Duodenal mucosa (tissue), 2 donors: ENCODE measurements around the gene PTDSS2.
"Not testable (repeated sequence)": the region's sequence is repeated elsewhere in the genome, so short reads cannot be mapped to it uniquely, and the experiment has no call there.

Source experiments
- H3K27ac ChIP-seq: one replicate; pipeline ENCODE4 v1.7.0; 2013; ENCODE audit warnings: low read depth, low read length
- H3K27me3 ChIP-seq, 2 donors: one replicate each; pipeline ENCODE4 v1.7.0; 2013; ENCODE audit warnings: low read length in 2 of 2, control low read depth in 1 of 2; ENCODE audit not compliant: insufficient read depth in 2 of 2, control insufficient read depth in 1 of 2
- H3K36me3 ChIP-seq, 2 donors: one replicate each; pipeline ENCODE4 v1.7.0; 2013; ENCODE audit warnings: low read length in 2 of 2, control low read depth in 1 of 2; ENCODE audit not compliant: insufficient read depth in 2 of 2, control insufficient read depth in 1 of 2
- H3K4me1 ChIP-seq, 2 donors: one replicate each; pipeline ENCODE4 v1.7.0; 2013; ENCODE audit warnings: low read length in 2 of 2, control low read depth in 1 of 2; ENCODE audit not compliant: insufficient read depth in 2 of 2, control insufficient read depth in 1 of 2
- H3K4me3 ChIP-seq, 2 donors: one replicate each; pipeline ENCODE4 v1.7.0; 2013; ENCODE audit warnings: low read length in 2 of 2, low read depth in 1 of 2
- H3K9ac ChIP-seq, 2 donors: one replicate each; pipeline ENCODE4 v1.7.0; 2013; ENCODE audit warnings: low read length in 2 of 2, low read depth in 1 of 2
- H3K9me3 ChIP-seq, 2 donors: one replicate each; pipeline ENCODE4 v1.7.0; 2013; ENCODE audit warnings: low read length in 2 of 2, control low read depth in 1 of 2; ENCODE audit not compliant: control insufficient read depth in 1 of 2

The PTDSS2 gene

DNA sequence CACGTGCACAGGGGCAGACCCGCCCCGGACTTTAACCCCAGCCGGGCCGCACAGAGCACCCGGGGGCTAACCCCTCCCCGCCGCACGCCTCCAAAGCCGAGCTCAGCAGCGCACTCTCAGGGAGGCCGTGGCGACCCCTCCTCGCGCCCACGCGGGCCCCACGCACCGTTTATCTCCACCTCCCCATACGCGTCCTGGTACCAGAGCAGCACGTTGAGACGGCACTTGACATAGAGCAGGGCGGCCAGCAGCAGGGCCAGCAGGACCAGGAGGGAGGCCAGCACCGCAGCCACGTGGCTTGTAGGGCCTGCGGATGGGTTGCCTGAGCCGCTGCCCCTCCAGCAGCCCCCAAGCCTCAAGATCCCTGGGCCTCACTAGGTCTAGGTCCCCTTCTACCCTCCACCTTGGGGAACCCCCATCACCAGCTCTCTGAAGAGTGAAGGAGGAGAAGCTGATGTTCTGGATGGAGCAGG, 42.4 kb upstream of the PTDSS2 start:
- H3K9me3 ChIP-seq = no peaks in the 10 kb centered on the region
- peaks cover 8 to 25% of the 10 kb centered on the region in 2 donors for H3K36me3 ChIP-seq
- no peaks in the 10 kb centered on the region for H3K27me3 ChIP-seq
- peak overlapping the region; percentile 20 for H3K27ac ChIP-seq
- H3K9ac ChIP-seq = no peak overlapping the region
- H3K4me3 ChIP-seq = peak overlapping the region in 1 of 2 donors; percentile 32
- H3K4me1 ChIP-seq = peaks cover 12 to 13% of the 10 kb centered on the region in 2 donors

DNA sequence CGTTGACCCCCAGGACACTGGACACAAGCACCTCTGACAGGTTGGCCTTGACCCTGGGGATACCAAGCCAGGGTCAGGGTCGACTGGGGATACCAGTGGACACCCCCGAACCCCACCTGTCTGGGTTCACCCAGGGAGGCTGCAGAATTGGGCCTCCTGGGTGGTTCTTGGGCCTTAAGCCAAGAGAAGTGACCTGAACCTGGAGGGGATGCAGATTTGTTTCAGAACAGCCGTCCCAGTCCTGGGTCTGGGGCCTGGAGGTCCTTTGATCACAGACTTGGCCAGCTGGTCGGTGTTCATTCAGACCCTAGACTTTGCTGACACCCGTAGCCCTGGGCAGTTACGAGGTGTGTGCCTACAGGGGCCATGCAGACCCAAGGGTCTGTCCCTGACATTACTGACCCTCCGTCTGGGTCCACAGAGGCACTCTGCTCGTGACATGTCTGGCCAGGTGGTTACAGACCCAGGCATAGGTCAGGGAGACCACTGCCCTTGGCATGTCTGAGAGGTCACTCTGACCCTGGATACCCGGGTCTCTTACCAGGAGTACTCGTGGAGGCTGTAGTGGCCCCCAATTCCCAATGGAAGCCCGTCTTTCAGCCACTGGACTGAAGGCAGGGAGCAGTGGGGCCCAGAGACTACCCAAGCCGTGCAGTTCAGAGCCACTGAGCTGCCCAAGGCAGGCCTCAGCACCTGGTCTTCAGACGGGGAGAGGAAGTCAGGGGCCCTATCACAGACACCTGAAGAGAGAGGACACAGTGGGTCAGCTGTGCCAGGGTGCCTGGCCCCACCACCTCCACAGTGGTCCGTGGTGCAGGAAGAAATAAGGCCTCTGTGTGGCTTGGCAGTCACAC, 41.7 kb upstream of the PTDSS2 start:
- no peak overlapping the region for H3K9ac ChIP-seq
- H3K27me3 ChIP-seq = no peaks in the 10 kb centered on the region
- no peak overlapping the region for H3K27ac ChIP-seq
- no peak overlapping the region for H3K4me3 ChIP-seq
- peaks cover 14 to 20% of the 10 kb centered on the region in 2 donors for H3K4me1 ChIP-seq
- no peaks in the 10 kb centered on the region for H3K9me3 ChIP-seq
- peaks cover 8 to 23% of the 10 kb centered on the region in 2 donors for H3K36me3 ChIP-seq

DNA sequence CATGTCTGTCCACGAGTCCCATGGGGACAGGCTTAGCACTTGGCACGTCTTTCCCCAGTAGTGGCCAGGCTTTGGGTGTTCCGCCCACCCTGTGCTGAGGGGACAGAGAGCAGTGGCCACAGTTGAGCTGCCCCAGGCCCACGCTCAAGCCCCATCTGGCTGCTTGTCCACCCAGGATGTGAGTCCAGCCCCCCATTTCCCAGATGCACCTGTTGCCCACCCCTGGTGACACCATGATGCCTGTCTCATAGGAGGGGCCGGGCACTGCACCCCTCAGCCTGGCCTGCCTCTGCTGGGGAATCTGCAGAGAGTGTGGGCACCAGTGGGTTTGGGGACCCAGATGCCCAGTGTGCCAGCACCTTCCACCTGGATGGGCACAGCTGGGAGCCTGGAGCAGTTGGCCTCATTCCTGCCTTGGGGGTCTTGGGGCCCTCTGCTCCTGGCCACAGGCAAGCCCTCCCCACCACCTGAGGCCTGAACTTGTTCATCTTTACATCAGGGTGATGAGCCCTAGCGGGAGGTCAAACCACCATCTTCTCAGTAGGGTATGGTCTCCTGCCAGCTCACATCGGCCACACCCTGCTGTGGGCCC, 41.0 kb upstream of the PTDSS2 start:
- H3K36me3 ChIP-seq = peaks cover 2 to 15% of the 10 kb centered on the region in 2 donors
- no peak overlapping the region for H3K4me3 ChIP-seq
- no peak overlapping the region for H3K27ac ChIP-seq
- peaks cover 15 to 22% of the 10 kb centered on the region in 2 donors for H3K4me1 ChIP-seq
- H3K9ac ChIP-seq = no peak overlapping the region
- H3K9me3 ChIP-seq = no peaks in the 10 kb centered on the region
- H3K27me3 ChIP-seq = no peaks in the 10 kb centered on the region

DNA sequence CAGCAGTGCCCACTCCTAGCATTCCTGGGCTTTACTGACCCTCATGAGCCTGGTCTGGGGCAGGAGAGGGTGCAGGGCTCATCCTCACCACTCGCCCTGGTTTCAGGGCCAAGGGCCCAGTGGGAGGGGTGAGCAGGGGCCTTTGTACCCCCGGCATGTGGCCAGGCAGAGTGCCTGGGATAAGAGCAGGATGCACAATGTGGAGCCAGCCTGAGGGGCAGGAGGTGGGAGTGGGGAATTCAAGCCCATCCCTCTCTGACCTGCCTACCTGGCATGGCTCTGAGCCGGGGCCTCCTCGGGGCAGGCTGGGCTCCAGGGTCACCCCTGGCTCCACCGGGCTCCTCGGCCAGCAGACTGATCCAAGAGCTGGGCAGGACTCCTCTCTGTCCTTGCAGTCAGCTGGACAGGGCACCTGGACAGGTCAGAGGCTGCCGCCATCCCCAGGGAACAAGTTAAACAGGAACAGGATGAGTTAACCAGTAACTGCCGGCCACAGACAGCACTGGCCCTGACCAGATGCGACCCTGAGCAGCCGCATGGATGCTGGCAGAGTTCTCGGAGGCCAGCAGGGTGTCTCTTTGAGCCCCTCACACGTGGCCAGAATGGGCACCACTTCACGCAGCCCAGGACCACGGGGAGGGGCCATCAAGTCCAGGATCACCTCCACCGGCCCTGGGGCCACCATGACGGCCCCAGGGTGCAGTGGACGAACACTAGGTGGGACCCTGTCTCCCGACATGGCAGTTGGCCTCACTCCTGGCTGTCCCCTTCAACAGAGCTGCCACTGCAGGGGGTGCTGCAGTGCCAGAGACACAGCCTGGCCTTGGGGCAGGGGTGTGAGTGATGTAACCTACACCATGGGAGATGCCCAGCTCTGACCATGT, 40.2 kb upstream of the PTDSS2 start:
- Histone ChIP-seq H3K9ac (no peak overlapping the region), H3K9me3 (no peaks in the 10 kb centered on the region), H3K36me3 (peaks cover 0 to 9% of the 10 kb centered on the region in 2 donors), H3K27me3 (no peaks in the 10 kb centered on the region), H3K4me1 (peaks cover 20 to 29% of the 10 kb centered on the region in 2 donors), H3K27ac (no peak overlapping the region), H3K4me3 (no peak overlapping the region)

DNA sequence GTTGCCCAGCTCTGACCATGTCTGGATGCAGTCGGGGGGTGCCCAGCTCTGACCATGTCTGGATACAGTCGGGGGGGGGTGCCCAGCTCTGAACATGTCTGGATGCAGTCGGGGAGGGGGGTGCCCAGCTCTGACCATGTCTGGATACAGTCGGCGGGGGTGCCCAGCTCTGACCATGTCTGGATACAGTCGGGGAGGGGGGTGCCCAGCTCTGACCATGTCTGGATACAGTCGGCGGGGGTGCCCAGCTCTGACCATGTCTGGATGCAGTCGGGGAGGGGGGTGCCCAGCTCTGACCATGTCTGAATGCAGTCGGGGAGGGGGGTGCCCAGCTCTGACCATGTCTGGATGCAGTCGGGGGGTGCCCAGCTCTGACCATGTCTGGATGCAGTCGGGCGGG, 39.4 kb upstream of the PTDSS2 start:
- H3K27ac ChIP-seq, H3K9ac ChIP-seq, H3K9me3 ChIP-seq, H3K27me3 ChIP-seq, H3K4me3 ChIP-seq, H3K36me3 ChIP-seq: not testable (repeated sequence)
- H3K4me1 ChIP-seq = peaks cover 26 to 37% of the 10 kb centered on the region in 2 donors

DNA sequence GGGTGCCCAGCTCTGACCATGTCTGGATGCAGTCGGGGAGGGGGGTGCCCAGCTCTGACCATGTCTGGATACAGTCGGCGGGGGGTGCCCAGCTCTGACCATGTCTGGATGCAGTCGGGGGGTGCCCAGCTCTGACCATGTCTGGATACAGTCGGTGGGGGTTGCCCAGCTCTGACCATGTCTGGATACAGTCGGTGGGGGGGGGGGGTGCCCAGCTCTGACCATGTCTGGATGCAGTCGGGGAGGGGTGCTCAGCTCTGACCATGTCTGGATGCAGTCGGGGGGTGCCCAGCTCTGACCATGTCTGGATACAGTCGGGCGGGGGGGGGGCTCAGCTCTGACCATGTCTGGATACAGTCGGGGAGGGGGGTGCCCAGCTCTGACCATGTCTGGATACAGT, 38.6 kb upstream of the PTDSS2 start:
- not testable (repeated sequence) for H3K4me3 ChIP-seq
- H3K4me1 ChIP-seq = peaks cover 26 to 39% of the 10 kb centered on the region in 2 donors

DNA sequence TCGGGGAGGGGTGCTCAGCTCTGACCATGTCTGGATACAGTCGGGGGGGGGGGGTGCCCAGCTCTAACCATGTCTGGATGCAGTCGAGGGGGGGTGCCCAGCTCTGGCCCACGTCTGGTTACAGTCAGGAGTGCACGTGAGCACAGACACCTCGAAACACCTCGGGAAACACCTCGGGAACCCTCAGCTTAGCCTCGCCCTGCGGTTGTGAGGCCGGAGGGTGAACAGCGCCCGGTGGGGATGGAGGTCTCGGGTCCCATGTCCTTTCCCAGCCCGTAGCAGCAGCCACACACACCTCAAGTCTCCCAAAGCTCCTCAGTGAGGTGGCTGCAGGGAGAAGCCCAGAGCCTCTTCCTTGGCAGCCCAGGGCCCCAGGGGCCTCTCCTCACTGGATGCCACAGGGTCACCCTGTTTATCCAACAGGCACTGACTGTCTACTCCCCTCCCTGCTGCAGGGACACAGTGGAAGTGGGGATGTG, 37.4 kb upstream of the PTDSS2 start:
- Histone ChIP-seq H3K4me3 (no peak overlapping the region), H3K36me3 (peaks cover 0 to 3% of the 10 kb centered on the region in 2 donors), H3K9ac (peak overlapping the region in 1 of 2 donors; percentile 6), H3K9me3 (no peaks in the 10 kb centered on the region), H3K27me3 (no peaks in the 10 kb centered on the region), H3K27ac (no peak overlapping the region), H3K4me1 (peaks cover 19 to 38% of the 10 kb centered on the region in 2 donors)

More for the DNA sequence above, 38.6 kb upstream of the PTDSS2 start:
- not testable (repeated sequence) for H3K9me3 ChIP-seq, H3K27me3 ChIP-seq, H3K9ac ChIP-seq, H3K27ac ChIP-seq, H3K36me3 ChIP-seq

DNA sequence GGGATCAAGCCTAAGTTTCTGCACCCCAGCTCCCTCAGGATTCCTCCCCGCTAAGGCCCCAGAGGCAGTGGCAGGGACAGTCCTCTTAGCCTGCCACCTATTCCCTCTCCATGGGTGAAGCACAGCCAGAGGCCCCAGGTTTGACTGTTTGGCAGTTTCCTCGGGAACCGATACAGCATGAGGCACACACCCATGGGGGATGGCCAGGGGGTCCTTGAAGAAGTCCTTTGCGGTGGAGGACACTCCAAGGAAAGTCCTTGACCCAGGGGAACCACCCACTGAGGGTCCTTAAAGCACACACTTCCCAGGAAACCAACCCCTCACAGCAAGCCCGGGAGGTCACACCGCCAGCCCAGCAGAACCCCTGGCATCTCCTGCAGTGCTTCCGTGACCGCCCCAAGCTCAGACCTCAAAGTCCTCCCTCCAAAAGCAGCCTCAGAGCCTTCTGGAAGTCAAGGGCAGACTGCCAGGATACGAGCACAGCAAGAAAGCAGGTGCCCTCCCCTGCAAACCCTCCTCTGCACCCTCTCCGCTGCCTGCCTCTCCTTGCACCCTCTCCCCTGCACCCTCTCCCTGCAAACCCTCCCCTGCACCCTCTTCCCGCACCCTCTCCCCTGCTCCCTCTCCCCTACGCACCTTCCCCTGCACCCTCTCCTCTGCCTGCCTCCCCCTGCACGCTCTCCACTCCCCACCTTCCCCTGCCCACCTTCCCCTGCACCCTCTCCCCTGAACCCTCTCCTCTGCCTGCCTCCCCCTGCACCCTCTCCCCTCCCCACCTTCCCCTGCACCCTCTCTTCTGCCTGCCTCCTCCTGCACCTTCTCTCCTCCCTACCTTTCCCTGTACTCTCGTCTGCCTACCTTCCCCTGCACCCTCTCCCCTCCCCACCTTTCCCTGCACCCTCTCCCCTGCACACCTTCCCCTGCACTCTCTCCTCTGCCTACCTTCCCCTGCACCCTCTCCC, 36.7 kb upstream of the PTDSS2 start:
- Histone ChIP-seq H3K4me3 (peak overlapping the region in 1 of 2 donors; percentile 21), H3K4me1 (peaks cover 19 to 39% of the 10 kb centered on the region in 2 donors), H3K27ac (no peak overlapping the region)

GRCh38 chr11:414318-414857, 35.7 kb upstream of the PTDSS2 start:
- Histone ChIP-seq H3K4me1 (peaks cover 19 to 39% of the 10 kb centered on the region in 2 donors), H3K4me3 (peak overlapping the region; percentile 48 to 74), H3K27me3 (no peaks in the 10 kb centered on the region), H3K36me3 (peaks cover 0 to 3% of the 10 kb centered on the region in 2 donors), H3K9ac (peak overlapping the region in 1 of 2 donors; percentile 43), H3K9me3 (no peaks in the 10 kb centered on the region), H3K27ac (no peak overlapping the region)

More for the DNA sequence above, 36.7 kb upstream of the PTDSS2 start:
- Histone ChIP-seq H3K9ac (peak overlapping the region in 1 of 2 donors; percentile 6), H3K9me3 (no peaks in the 10 kb centered on the region), H3K36me3 (peaks cover 0 to 3% of the 10 kb centered on the region in 2 donors), H3K27me3 (no peaks in the 10 kb centered on the region)
